GM23338 (cell line): ENCODE results near the gene ADGRL3. TPM values are rescaled to one million over a fixed set of nuclear protein-coding genes. Genes with fewer than 3 reads are reported as not detected.

Experiments
- ATAC-seq: fragments of 200-7000 bp; cut with Tn5 transposase; 3 replicates; pipeline ENCODE4 v1.9.1; 2020
- DNase-seq: peaks from one replicate; pipeline ENCODE4 v3.0.0-alpha.2; 2015; ENCODE audit warnings: low spot score
- H2AFZ ChIP-seq: fragments of 200-600 bp; sonication (generic); 2 replicates; pipeline ENCODE4 v1.8.0; 2016; ENCODE audit warnings: antibody characterized with exemption, mild to moderate bottlenecking, moderate library complexity
- H3F3A ChIP-seq: fragments of 200-600 bp; sonication (generic); replicated peaks from 2 replicates; pipeline ENCODE4 v1.8.0; 2017; ENCODE audit warnings: antibody characterized with exemption, mixed run types, low read depth
- H3K27ac ChIP-seq: fragments of 200-600 bp; sonication (generic); 2 replicates; pipeline ENCODE4 v1.6.1; 2016; ENCODE audit warnings: low read depth
- H3K27me3 ChIP-seq: fragments of 200-600 bp; sonication (generic); 2 replicates; pipeline ENCODE4 v1.8.0; 2016; ENCODE audit warnings: mild to moderate bottlenecking, mixed run types, moderate library complexity; ENCODE audit not compliant: insufficient read depth
- H3K36me3 ChIP-seq: fragments of 200-600 bp; sonication (generic); 2 replicates; pipeline ENCODE4 v1.8.0; 2016; ENCODE audit warnings: mild to moderate bottlenecking; ENCODE audit not compliant: insufficient read depth
- H3K4me1 ChIP-seq: fragments of 200-600 bp; sonication (generic); 2 replicates; pipeline ENCODE4 v1.8.0; 2016; ENCODE audit warnings: mild to moderate bottlenecking, moderate library complexity; ENCODE audit not compliant: insufficient read depth
- H3K4me2 ChIP-seq: fragments of 200-600 bp; sonication (generic); 2 replicates; pipeline ENCODE4 v1.7.1; 2017; ENCODE audit warnings: mixed run types
- H3K4me3 ChIP-seq: fragments of 200-600 bp; sonication (generic); 2 replicates; pipeline ENCODE4 v1.6.1; 2016; ENCODE audit warnings: mixed run types
- H3K79me2 ChIP-seq: fragments of 200-600 bp; sonication (generic); replicated peaks from 2 replicates; pipeline ENCODE4 v1.8.0; 2017; ENCODE audit warnings: mild to moderate bottlenecking; ENCODE audit not compliant: insufficient read depth
- H3K9me2 ChIP-seq: fragments of 200-600 bp; sonication (generic); 2 replicates; pipeline ENCODE4 v1.8.0; 2017; ENCODE audit not compliant: insufficient read depth
- H4K20me1 ChIP-seq: fragments of 200-600 bp; sonication (generic); replicated peaks from 2 replicates; pipeline ENCODE4 v1.8.0; 2017; ENCODE audit warnings: mild to moderate bottlenecking; ENCODE audit not compliant: insufficient read depth
- H3K27ac Mint-ChIP-seq: 2 replicates; pipeline ENCODE4 v1.8.0; 2020; ENCODE audit warnings: inconsistent platforms, mild to moderate bottlenecking, moderate library complexity, mixed read lengths
- H3K27me3 Mint-ChIP-seq: 3 replicates; pipeline ENCODE4 v1.8.0; 2022; ENCODE audit warnings: low read depth, mild to moderate bottlenecking, moderate library complexity, mixed read lengths, inconsistent platforms; ENCODE audit not compliant: insufficient read depth, poor library complexity
- H3K36me3 Mint-ChIP-seq: 3 replicates; pipeline ENCODE4 v1.8.0; 2021; ENCODE audit warnings: low read depth, mild to moderate bottlenecking, inconsistent platforms, moderate library complexity, mixed read lengths
- H3K4me1 Mint-ChIP-seq: 3 replicates; pipeline ENCODE4 v1.8.0; 2020; ENCODE audit warnings: mild to moderate bottlenecking, inconsistent platforms, mixed read lengths
- H3K4me3 Mint-ChIP-seq: 3 replicates; pipeline ENCODE4 v1.8.0; 2021; ENCODE audit warnings: moderate library complexity, mild to moderate bottlenecking, inconsistent platforms, mixed read lengths
- H3K9me3 Mint-ChIP-seq: 3 replicates; pipeline ENCODE4 v1.8.0; 2020; ENCODE audit warnings: moderate library complexity, mild to moderate bottlenecking, inconsistent platforms, mixed read lengths
- CREB1 ChIP-seq: fragments of 250-450 bp; sonication (Bioruptor Pico); IDR thresholded peaks from 2 replicates; pipeline ENCODE4 v1.5.0; 2020; ENCODE audit warnings: low read depth, mild to moderate bottlenecking, moderate library complexity
- EZH2 ChIP-seq: fragments of 200-600 bp; sonication (generic); IDR thresholded peaks from one replicate; pipeline ENCODE4 v1.8.0; 2017; ENCODE audit warnings: antibody characterized with exemption, mild to moderate bottlenecking, low read depth; ENCODE audit not compliant: unreplicated experiment
- EZH2phosphoT487 ChIP-seq: fragments of 200-600 bp; sonication (generic); IDR thresholded peaks from one replicate; pipeline ENCODE4 v1.8.1; 2018; ENCODE audit warnings: antibody characterized with exemption; ENCODE audit not compliant: unreplicated experiment
- NANOG ChIP-seq: IDR thresholded peaks from 2 replicates; pipeline ENCODE4 v1.6.1; 2016; ENCODE audit warnings: antibody characterized with exemption, borderline replicate concordance
- POLR2AphosphoS5 ChIP-seq: IDR thresholded peaks from 2 replicates; pipeline ENCODE4 v1.6.1; 2016; ENCODE audit warnings: antibody characterized with exemption, low read depth
- STAT1 ChIP-seq: IDR thresholded peaks from one replicate; pipeline ENCODE4 v1.6.1; 2016; ENCODE audit warnings: antibody characterized with exemption; ENCODE audit not compliant: unreplicated experiment
- ZNF114 ChIP-seq: fragments of 250-450 bp; sonication (Bioruptor Pico); IDR thresholded peaks from 2 replicates; pipeline ENCODE4 v1.5.0; 2020; ENCODE audit warnings: mild to moderate bottlenecking, moderate library complexity
- ZNF331 ChIP-seq: fragments of 250-450 bp; sonication (Bioruptor Pico); IDR thresholded peaks from 2 replicates; pipeline ENCODE4 v1.5.0; 2020; ENCODE audit warnings: low read depth, mild to moderate bottlenecking, moderate library complexity
- polyA plus RNA-seq: library from polyadenylated mRNA; unstranded; fragments of >200 nt; fragmentation: Nextera tagmentation; extraction: Ambion mirVana; gene quantifications from 2 replicates; pipeline ENCODE4 v1.2.1, GENCODE V29; 2016
- total RNA-seq: library from RNA; depleted of rRNA; stranded (reverse); fragments of >200 nt; shearing (Covaris generic); gene quantifications from 2 replicates; pipeline ENCODE4 v1.2.3, GENCODE V29; 2014
- TF ChIP-seq, protein P1 (sequence below), 2 experiments: fragments of 200-600 bp in 1 of 2; sonication (generic) in 1 of 2; conservative IDR thresholded peaks; 2 replicates each; pipeline versions ENCODE4 v1.5.1 to v1.6.1; 2016 to 2017; ENCODE audit warnings: antibody characterized with exemption in 2 of 2, low read depth in 2 of 2, mild to moderate bottlenecking in 2 of 2, moderate library complexity in 1 of 2
- TF ChIP-seq, protein P2 (sequence below): IDR thresholded peaks from one replicate; pipeline ENCODE4 v1.6.1; 2018; ENCODE audit warnings: antibody characterized with exemption; ENCODE audit not compliant: unreplicated experiment
- TF ChIP-seq, protein P3 (sequence below): IDR thresholded peaks from 2 replicates; pipeline ENCODE4 v1.6.1; 2016; ENCODE audit warnings: antibody characterized with exemption

Gene ADGRL3
- total and polyA plus RNA-seq, 2 experiments from 2014 or later = 9.7 to 16.5 TPM

DNA sequence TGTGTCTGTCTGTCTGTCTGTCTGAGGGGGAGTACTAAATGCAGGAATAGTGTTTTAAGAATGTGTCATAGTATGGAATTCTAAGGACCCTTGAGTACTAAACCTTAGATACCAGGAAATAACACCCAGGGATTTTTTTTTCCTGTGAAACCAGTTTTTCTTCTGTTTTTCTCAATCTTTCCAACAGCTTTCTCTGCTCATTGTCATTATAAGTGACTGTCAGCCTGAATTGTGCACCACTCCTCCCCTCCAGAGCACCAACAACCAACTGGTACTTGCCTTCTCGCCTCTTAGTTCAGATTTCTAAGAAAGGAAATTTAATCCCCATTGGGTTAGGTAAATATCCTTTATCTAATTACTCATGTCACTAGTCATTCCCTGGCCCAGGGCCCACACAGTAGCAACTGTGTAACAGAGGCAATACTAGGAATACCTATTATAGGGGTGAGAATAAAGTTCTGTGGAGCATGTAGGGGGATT, 320.6 kb downstream of the ADGRL3 start:
- Histone ChIP-seq H3K9me2 (no peaks in the 10 kb centered on the region), H4K20me1 (no peaks in the 10 kb centered on the region), H3K4me1 (peaks cover 41% of the 10 kb centered on the region), H3K27me3 (no peaks in the 10 kb centered on the region), H3K4me2 (peak overlapping the region; percentile 42), H3F3A (no peaks in the 10 kb centered on the region), H3K27ac (peak overlapping the region; percentile 83), H3K4me3 (peak overlapping the region; percentile 8; the same call in 1 of the 2 replicates), H3K79me2 (no peaks in the 10 kb centered on the region), H2AFZ (no peak overlapping the region), H3K36me3 (no peaks in the 10 kb centered on the region)
- no peaks in the 10 kb centered on the region for H3K9me3 Mint-ChIP-seq
- TF ChIP-seq, protein P1, sequence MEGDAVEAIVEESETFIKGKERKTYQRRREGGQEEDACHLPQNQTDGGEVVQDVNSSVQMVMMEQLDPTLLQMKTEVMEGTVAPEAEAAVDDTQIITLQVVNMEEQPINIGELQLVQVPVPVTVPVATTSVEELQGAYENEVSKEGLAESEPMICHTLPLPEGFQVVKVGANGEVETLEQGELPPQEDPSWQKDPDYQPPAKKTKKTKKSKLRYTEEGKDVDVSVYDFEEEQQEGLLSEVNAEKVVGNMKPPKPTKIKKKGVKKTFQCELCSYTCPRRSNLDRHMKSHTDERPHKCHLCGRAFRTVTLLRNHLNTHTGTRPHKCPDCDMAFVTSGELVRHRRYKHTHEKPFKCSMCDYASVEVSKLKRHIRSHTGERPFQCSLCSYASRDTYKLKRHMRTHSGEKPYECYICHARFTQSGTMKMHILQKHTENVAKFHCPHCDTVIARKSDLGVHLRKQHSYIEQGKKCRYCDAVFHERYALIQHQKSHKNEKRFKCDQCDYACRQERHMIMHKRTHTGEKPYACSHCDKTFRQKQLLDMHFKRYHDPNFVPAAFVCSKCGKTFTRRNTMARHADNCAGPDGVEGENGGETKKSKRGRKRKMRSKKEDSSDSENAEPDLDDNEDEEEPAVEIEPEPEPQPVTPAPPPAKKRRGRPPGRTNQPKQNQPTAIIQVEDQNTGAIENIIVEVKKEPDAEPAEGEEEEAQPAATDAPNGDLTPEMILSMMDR (conservative IDR thresholded peaks at IDR 0.05; ENCODE audit: low read depth in 2 of 2) = no peak
- TF ChIP-seq NANOG = no peak
- no peak for TF ChIP-seq EZH2
- no peak for TF ChIP-seq ZNF331 (CRISPR knock-in tag)
- no peak for TF ChIP-seq STAT1
- TF ChIP-seq ZNF114 (CRISPR knock-in tag) = peak; percentile 65; the same call in 1 of the 2 replicates
- TF ChIP-seq EZH2phosphoT487 = no peak
- peaks cover 51% of the 10 kb centered on the region for H3K4me1 Mint-ChIP-seq
- peak overlapping the region; percentile 94 for H3K27ac Mint-ChIP-seq
- ATAC-seq = peak; percentile 16; the same call in 2 of the 3 replicates
- H3K27me3 Mint-ChIP-seq = peaks cover 4% of the 10 kb centered on the region
- H3K4me3 Mint-ChIP-seq = peak overlapping the region; percentile 31
- DNase-seq = peak; percentile 60
- no peaks in the 10 kb centered on the region for H3K36me3 Mint-ChIP-seq

DNA sequence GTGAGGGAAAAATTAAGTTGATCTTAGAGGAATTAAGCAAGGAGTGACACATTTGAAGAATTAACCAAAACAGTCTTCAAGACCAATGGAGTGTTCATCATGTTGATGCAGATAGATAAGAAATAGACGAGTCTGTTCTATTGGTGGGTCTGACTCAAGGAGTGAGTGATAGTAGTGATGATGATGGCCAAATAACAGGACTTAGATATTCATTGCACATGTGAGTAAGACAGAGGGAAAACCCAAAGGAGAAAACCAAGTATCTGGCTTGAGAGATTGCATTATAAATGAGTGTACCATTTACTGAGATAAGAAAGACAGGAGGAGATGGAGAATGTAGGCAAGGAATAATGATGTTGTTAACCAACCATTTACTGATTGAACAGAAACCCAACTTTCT, 321.3 kb downstream of the ADGRL3 start:
- Histone ChIP-seq H2AFZ (no peak overlapping the region), H3K9me2 (no peaks in the 10 kb centered on the region), H3K27me3 (no peaks in the 10 kb centered on the region), H3K36me3 (no peaks in the 10 kb centered on the region), H3K4me3 (no peak overlapping the region), H3F3A (no peaks in the 10 kb centered on the region), H3K4me1 (peaks cover 41% of the 10 kb centered on the region), H3K4me2 (peak overlapping the region; percentile 40; the same call in 1 of the 2 replicates), H3K79me2 (no peaks in the 10 kb centered on the region), H3K27ac (no peak overlapping the region), H4K20me1 (no peaks in the 10 kb centered on the region)
- no peaks in the 10 kb centered on the region for H3K9me3 Mint-ChIP-seq
- H3K4me3 Mint-ChIP-seq = no peak overlapping the region
- H3K27me3 Mint-ChIP-seq = peaks cover 5% of the 10 kb centered on the region
- no peak for DNase-seq
- H3K4me1 Mint-ChIP-seq = peaks cover 50% of the 10 kb centered on the region
- no peak for ATAC-seq
- H3K36me3 Mint-ChIP-seq = no peaks in the 10 kb centered on the region
- TF ChIP-seq STAT1 = no peak
- no peak for TF ChIP-seq ZNF331 (CRISPR knock-in tag)
- TF ChIP-seq, protein P2, sequence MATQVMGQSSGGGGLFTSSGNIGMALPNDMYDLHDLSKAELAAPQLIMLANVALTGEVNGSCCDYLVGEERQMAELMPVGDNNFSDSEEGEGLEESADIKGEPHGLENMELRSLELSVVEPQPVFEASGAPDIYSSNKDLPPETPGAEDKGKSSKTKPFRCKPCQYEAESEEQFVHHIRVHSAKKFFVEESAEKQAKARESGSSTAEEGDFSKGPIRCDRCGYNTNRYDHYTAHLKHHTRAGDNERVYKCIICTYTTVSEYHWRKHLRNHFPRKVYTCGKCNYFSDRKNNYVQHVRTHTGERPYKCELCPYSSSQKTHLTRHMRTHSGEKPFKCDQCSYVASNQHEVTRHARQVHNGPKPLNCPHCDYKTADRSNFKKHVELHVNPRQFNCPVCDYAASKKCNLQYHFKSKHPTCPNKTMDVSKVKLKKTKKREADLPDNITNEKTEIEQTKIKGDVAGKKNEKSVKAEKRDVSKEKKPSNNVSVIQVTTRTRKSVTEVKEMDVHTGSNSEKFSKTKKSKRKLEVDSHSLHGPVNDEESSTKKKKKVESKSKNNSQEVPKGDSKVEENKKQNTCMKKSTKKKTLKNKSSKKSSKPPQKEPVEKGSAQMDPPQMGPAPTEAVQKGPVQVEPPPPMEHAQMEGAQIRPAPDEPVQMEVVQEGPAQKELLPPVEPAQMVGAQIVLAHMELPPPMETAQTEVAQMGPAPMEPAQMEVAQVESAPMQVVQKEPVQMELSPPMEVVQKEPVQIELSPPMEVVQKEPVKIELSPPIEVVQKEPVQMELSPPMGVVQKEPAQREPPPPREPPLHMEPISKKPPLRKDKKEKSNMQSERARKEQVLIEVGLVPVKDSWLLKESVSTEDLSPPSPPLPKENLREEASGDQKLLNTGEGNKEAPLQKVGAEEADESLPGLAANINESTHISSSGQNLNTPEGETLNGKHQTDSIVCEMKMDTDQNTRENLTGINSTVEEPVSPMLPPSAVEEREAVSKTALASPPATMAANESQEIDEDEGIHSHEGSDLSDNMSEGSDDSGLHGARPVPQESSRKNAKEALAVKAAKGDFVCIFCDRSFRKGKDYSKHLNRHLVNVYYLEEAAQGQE = no peak
- no peak for TF ChIP-seq CREB1
- no peak for TF ChIP-seq NANOG
- TF ChIP-seq EZH2 = no peak
- TF ChIP-seq, protein P3, sequence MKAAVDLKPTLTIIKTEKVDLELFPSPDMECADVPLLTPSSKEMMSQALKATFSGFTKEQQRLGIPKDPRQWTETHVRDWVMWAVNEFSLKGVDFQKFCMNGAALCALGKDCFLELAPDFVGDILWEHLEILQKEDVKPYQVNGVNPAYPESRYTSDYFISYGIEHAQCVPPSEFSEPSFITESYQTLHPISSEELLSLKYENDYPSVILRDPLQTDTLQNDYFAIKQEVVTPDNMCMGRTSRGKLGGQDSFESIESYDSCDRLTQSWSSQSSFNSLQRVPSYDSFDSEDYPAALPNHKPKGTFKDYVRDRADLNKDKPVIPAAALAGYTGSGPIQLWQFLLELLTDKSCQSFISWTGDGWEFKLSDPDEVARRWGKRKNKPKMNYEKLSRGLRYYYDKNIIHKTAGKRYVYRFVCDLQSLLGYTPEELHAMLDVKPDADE = no peak
- no peak for TF ChIP-seq POLR2AphosphoS5
- no peak for TF ChIP-seq EZH2phosphoT487
- peak overlapping the region; percentile 94; the same call in 1 of the 2 replicates for H3K27ac Mint-ChIP-seq
